ENCODE results near the gene PLBD2.
A peak's percentile ranks its signal among the peaks of the same experiment; 100 is the strongest.

Gene PLBD2

GRCh38 chr12:113341535-113341934 is 16.9 kb upstream of the PLBD2 start:
- no peak for DNase-seq
- ATAC-seq (ENCODE audit: insufficient read depth, low read depth) = no peak
- no peak overlapping the region for H2AFZ ChIP-seq (ENCODE audit: low read depth, low read length)
- no peak overlapping the region for H3K4me2 ChIP-seq (ENCODE audit: insufficient read depth, low read length)
- no peak overlapping the region for H3K4me3 ChIP-seq (ENCODE audit: low read depth in 1 of 2, low read length in 2 of 2)
- no peaks in the 10 kb centered on the region for H3K4me1 ChIP-seq (ENCODE audit: insufficient read depth, low read length)
- H3K36me3 ChIP-seq (ENCODE audit: insufficient read depth, low read length) = no peaks in the 10 kb centered on the region
- H3K27ac ChIP-seq (ENCODE audit: low read length) = no peak overlapping the region
- no peak overlapping the region for H3K9ac ChIP-seq (ENCODE audit: low read depth, low read length)
- no peaks in the 10 kb centered on the region for H4K20me1 ChIP-seq (ENCODE audit: insufficient read depth, low read length)
- H3K9me3 ChIP-seq (ENCODE audit: insufficient read depth, low read length, severe bottlenecking) = no peaks in the 10 kb centered on the region
- no peaks in the 10 kb centered on the region for H3K27me3 ChIP-seq (ENCODE audit: insufficient read depth, low read length, poor library complexity)
- TF ChIP-seq CTCF (IDR thresholded peaks at IDR 0.05; ENCODE audit: borderline replicate concordance, extremely low read depth, low read length, poor library complexity, severe bottlenecking) (no peak), EZH2 (IDR thresholded peaks at IDR 0.05; ENCODE audit: borderline replicate concordance, low read depth, low read length, severe bottlenecking) (no peak)
- H3K79me2 ChIP-seq (ENCODE audit: insufficient read depth, low read length) = no peaks in the 10 kb centered on the region

GRCh38 chr12:113345318-113345717 is 13.1 kb upstream of the PLBD2 start:
- H3K9ac ChIP-seq (ENCODE audit: low read depth, low read length) = no peak overlapping the region
- no peaks in the 10 kb centered on the region for H3K9me3 ChIP-seq (ENCODE audit: insufficient read depth, low read length, severe bottlenecking)
- no peak overlapping the region for H3K4me2 ChIP-seq (ENCODE audit: insufficient read depth, low read length)
- no peaks in the 10 kb centered on the region for H3K36me3 ChIP-seq (ENCODE audit: insufficient read depth, low read length)
- no peaks in the 10 kb centered on the region for H3K27me3 ChIP-seq (ENCODE audit: insufficient read depth, low read length, poor library complexity)
- H2AFZ ChIP-seq (ENCODE audit: low read depth, low read length) = no peak overlapping the region
- no peak overlapping the region for H3K4me3 ChIP-seq (ENCODE audit: low read depth in 1 of 2, low read length in 2 of 2)
- no peaks in the 10 kb centered on the region for H3K4me1 ChIP-seq (ENCODE audit: insufficient read depth, low read length)
- ATAC-seq (ENCODE audit: insufficient read depth, low read depth) = no peak
- TF ChIP-seq EZH2 (IDR thresholded peaks at IDR 0.05; ENCODE audit: borderline replicate concordance, low read depth, low read length, severe bottlenecking) (no peak), CTCF (IDR thresholded peaks at IDR 0.05; ENCODE audit: borderline replicate concordance, extremely low read depth, low read length, poor library complexity, severe bottlenecking) (no peak)
- H3K79me2 ChIP-seq (ENCODE audit: insufficient read depth, low read length) = no peaks in the 10 kb centered on the region
- DNase-seq = no peak
- H3K27ac ChIP-seq (ENCODE audit: low read length) = no peak overlapping the region
- no peaks in the 10 kb centered on the region for H4K20me1 ChIP-seq (ENCODE audit: insufficient read depth, low read length)

- H3K4me1 ChIP-seq (ENCODE audit: insufficient read depth, low read length) = no peaks in the 10 kb centered on the region
- H3K4me3 ChIP-seq (ENCODE audit: low read depth in 1 of 2, low read length in 2 of 2) = no peak overlapping the region
- no peak for ATAC-seq (ENCODE audit: insufficient read depth, low read depth)
- H3K4me2 ChIP-seq (ENCODE audit: insufficient read depth, low read length) = no peak overlapping the region
- no peaks in the 10 kb centered on the region for H3K36me3 ChIP-seq (ENCODE audit: insufficient read depth, low read length)
- DNase-seq = no peak
- H3K79me2 ChIP-seq (ENCODE audit: insufficient read depth, low read length) = no peaks in the 10 kb centered on the region
- H2AFZ ChIP-seq (ENCODE audit: low read depth, low read length) = no peak overlapping the region
- no peaks in the 10 kb centered on the region for H4K20me1 ChIP-seq (ENCODE audit: insufficient read depth, low read length)
- H3K9me3 ChIP-seq (ENCODE audit: insufficient read depth, low read length, severe bottlenecking) = no peaks in the 10 kb centered on the region
- no peaks in the 10 kb centered on the region for H3K27me3 ChIP-seq (ENCODE audit: insufficient read depth, low read length, poor library complexity)
- no peak overlapping the region for H3K9ac ChIP-seq (ENCODE audit: low read depth, low read length)
- TF ChIP-seq EZH2 (IDR thresholded peaks at IDR 0.05; ENCODE audit: borderline replicate concordance, low read depth, low read length, severe bottlenecking) (no peak), CTCF (IDR thresholded peaks at IDR 0.05; ENCODE audit: borderline replicate concordance, extremely low read depth, low read length, poor library complexity, severe bottlenecking) (no peak)
- no peak overlapping the region for H3K27ac ChIP-seq (ENCODE audit: low read length)
Observed at GRCh38 chr12:113346353-113346752, 12.0 kb upstream of the PLBD2 start.

GRCh38 chr12:113347107-113347506 is 11.3 kb upstream of the PLBD2 start:
- DNase-seq (no peak), ATAC-seq (ENCODE audit: insufficient read depth, low read depth) (no peak)
- Histone ChIP-seq H3K9me3 (ENCODE audit: insufficient read depth, low read length, severe bottlenecking) (no peaks in the 10 kb centered on the region), H3K4me3 (ENCODE audit: low read depth in 1 of 2, low read length in 2 of 2) (no peak overlapping the region), H3K4me1 (ENCODE audit: insufficient read depth, low read length) (no peaks in the 10 kb centered on the region), H3K27me3 (ENCODE audit: insufficient read depth, low read length, poor library complexity) (no peaks in the 10 kb centered on the region), H3K27ac (ENCODE audit: low read length) (no peak overlapping the region), H2AFZ (ENCODE audit: low read depth, low read length) (no peak overlapping the region), H3K79me2 (ENCODE audit: insufficient read depth, low read length) (no peaks in the 10 kb centered on the region), H3K36me3 (ENCODE audit: insufficient read depth, low read length) (no peaks in the 10 kb centered on the region), H3K9ac (ENCODE audit: low read depth, low read length) (no peak overlapping the region), H3K4me2 (ENCODE audit: insufficient read depth, low read length) (no peak overlapping the region), H4K20me1 (ENCODE audit: insufficient read depth, low read length) (no peaks in the 10 kb centered on the region)
- TF ChIP-seq EZH2 (IDR thresholded peaks at IDR 0.05; ENCODE audit: borderline replicate concordance, low read depth, low read length, severe bottlenecking) (no peak), CTCF (IDR thresholded peaks at IDR 0.05; ENCODE audit: borderline replicate concordance, extremely low read depth, low read length, poor library complexity, severe bottlenecking) (peak; percentile 4)
